Esophagus muscularis mucosa (tissue), 4 donors: ENCODE measurements around the gene CP.

Source experiments
- CTCF ChIP-seq, 3 experiments: fragments of 200-600 bp in 2 of 3; fragments of 450-650 bp in 1 of 3; sonication (generic) in 2 of 3; IDR thresholded peaks; one replicate each; pipeline ENCODE4 v1.5.1; 2017 to 2019; ENCODE audit warnings: antibody characterized with exemption in 3 of 3, mild to moderate bottlenecking in 2 of 3, moderate library complexity in 1 of 3
- EP300 ChIP-seq: sonication (generic); formaldehyde crosslinking; IDR thresholded peaks from one replicate; pipeline ENCODE4 v1.6.1; 2017; ENCODE audit warnings: antibody characterized with exemption
- POLR2A ChIP-seq: fragments of 450-650 bp; IDR thresholded peaks from one replicate; pipeline ENCODE4 v1.6.1; 2017; ENCODE audit warnings: antibody characterized with exemption, moderate library complexity, mild to moderate bottlenecking, low read depth
- POLR2AphosphoS5 ChIP-seq, 2 donors: sonication (generic); formaldehyde crosslinking; IDR thresholded peaks; one replicate each; pipeline ENCODE4 v1.6.1; 2017; ENCODE audit warnings: antibody characterized with exemption in 2 of 2

- TF ChIP-seq CTCF (IDR thresholded peaks at IDR 0.05) = no peak
- no peak for TF ChIP-seq POLR2A
- TF ChIP-seq POLR2AphosphoS5 (IDR thresholded peaks at IDR 0.05) = no peak
- TF ChIP-seq EP300 = no peak
Measured at GRCh38 chr3:149170672-149171071, 51.0 kb downstream of the CP start.
